ENCODE measurements around the gene GPR176.

GRCh38 chr15:39830166-39830565 is 89.9 kb downstream of the GPR176 start:
- no peak for TF ChIP-seq EZH2phosphoT487 (IDR thresholded peaks at IDR 0.05; ENCODE audit: borderline replicate concordance, low read depth, low read length)
- TF ChIP-seq CTCF (conservative IDR thresholded peaks at IDR 0.05; ENCODE audit: low read length), result no peak

All from OCI-LY7 (cell line).